ENCODE measurements around the gene SCUBE1.

Gene SCUBE1

GRCh38 chr22:43308836-43309235 is 34.3 kb downstream of the SCUBE1 start:
- Histone ChIP-seq H2AFZ (ENCODE audit: low read length) (no peak overlapping the region), H2BK12ac (ENCODE audit: low read length) (no peak overlapping the region), H3K14ac (ENCODE audit: low read length) (no peak overlapping the region), H2AK5ac (ENCODE audit: low read depth, low read length) (no peak overlapping the region), H3K36me3 (replicated peaks in 1 of 2; ENCODE audit: control insufficient read depth in 2 of 2, insufficient read depth in 2 of 2, low read length in 2 of 2) (peaks cover 0 to 9% of the 10 kb centered on the region in 2 donors), H3K23ac (ENCODE audit: low read depth, low read length, poor library complexity) (no peak overlapping the region), H2BK120ac (ENCODE audit: low read depth, low read length) (no peak overlapping the region), H2BK15ac (ENCODE audit: low read length) (no peak overlapping the region), H3K18ac (ENCODE audit: low read length) (peak overlapping the region; percentile 60), H2BK5ac (ENCODE audit: low read length) (no peak overlapping the region), H3K9me3 (replicated peaks in 1 of 2; ENCODE audit: control insufficient read depth in 2 of 2, insufficient read depth in 1 of 2, low read depth in 1 of 2, low read length in 2 of 2) (peaks cover 0 to 6% of the 10 kb centered on the region in 2 donors), H3K4me2 (ENCODE audit: insufficient read depth, low read length, poor library complexity, severe bottlenecking) (no peak overlapping the region), H3K4me1 (ENCODE audit: control insufficient read depth in 2 of 2, insufficient read depth in 1 of 2, low read depth in 1 of 2, low read length in 2 of 2) (peaks cover 0 to 24% of the 10 kb centered on the region in 2 donors), H3K4me3 (ENCODE audit: low read length in 2 of 2) (no peak overlapping the region), H3K27ac (replicated peaks; ENCODE audit: low read length) (no peak overlapping the region), H3K79me1 (ENCODE audit: low read depth, low read length) (peaks cover 13% of the 10 kb centered on the region), H4K91ac (ENCODE audit: low read depth, low read length, poor library complexity) (no peak overlapping the region), H4K8ac (ENCODE audit: low read depth, low read length) (no peak overlapping the region), H3K27me3 (ENCODE audit: control insufficient read depth in 3 of 3, insufficient read depth in 3 of 3, low read depth in 1 of 3, low read length in 3 of 3) (peaks cover 0 to 11% (median 0%) of the 10 kb centered on the region in 3 experiments), H3K4ac (ENCODE audit: low read length) (no peak overlapping the region), H3K9ac (ENCODE audit: low read depth, low read length, poor library complexity) (no peak overlapping the region)
- no CpG with 5 or more reads among the region's 10 CpGs for WGBS, 2 donors (ENCODE audit: extremely low coverage in 2 of 2, insufficient read length in 2 of 2, insufficient replicate concordance in 1 of 2)
- no peak for DNase-seq (ENCODE audit: low spot score)

DNA sequence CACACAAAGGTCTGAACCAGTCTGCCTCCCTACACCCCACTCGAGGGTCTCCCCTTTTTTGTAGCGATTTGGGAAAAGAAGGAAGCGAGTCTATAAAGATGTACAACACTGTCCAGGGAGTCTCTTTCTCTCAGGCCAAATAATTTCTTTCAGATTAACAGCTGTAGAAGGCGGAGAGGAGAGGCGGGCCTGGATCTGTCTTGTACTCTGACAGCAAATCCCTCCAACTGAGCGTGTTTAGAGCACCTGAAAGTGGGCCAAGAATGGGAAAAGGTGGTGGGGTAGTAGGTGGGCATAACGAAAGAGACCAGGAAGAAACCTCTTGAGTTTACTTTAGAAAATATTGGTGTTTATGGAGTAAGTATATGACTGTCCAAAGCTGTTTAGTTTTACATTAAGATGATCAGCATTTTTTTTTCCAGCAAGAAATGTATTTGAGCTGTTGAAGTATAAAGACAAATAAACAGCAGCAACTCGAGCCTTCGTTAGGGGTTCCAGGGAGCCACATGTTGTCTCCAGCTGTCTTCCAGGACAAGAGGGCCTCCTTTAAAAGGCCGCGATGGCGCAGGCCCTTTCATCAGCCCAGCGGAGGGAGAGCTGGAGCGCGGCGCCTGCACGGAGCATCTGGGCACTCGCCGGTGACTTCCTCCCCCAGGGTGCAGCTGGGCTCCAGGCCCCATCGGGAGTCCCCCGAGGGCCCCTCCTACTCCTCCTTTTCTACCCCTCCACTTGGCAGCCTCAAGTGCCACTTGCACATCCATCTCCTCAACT is 34.9 kb downstream of the SCUBE1 start:
- no CpG with 5 or more reads among the region's 21 CpGs for WGBS, 2 donors (ENCODE audit: extremely low coverage in 2 of 2, insufficient read length in 2 of 2, insufficient replicate concordance in 1 of 2)
- H2AFZ ChIP-seq (ENCODE audit: low read length), result no peak overlapping the region
- no peak overlapping the region for H2BK5ac ChIP-seq (ENCODE audit: low read length)
- H3K27me3 ChIP-seq (ENCODE audit: control insufficient read depth in 3 of 3, insufficient read depth in 3 of 3, low read depth in 1 of 3, low read length in 3 of 3), result peaks cover 0 to 9% (median 0%) of the 10 kb centered on the region in 3 experiments
- H3K79me1 ChIP-seq (ENCODE audit: low read depth, low read length), result peaks cover 13% of the 10 kb centered on the region
- H2AK5ac ChIP-seq (ENCODE audit: low read depth, low read length), result peak overlapping the region; percentile 53
- no peak overlapping the region for H3K9ac ChIP-seq (ENCODE audit: low read depth, low read length, poor library complexity)
- peaks cover 0 to 6% of the 10 kb centered on the region in 2 donors for H3K9me3 ChIP-seq (replicated peaks in 1 of 2; ENCODE audit: control insufficient read depth in 2 of 2, insufficient read depth in 1 of 2, low read depth in 1 of 2, low read length in 2 of 2)
- peaks cover 0 to 28% of the 10 kb centered on the region in 2 donors for H3K4me1 ChIP-seq (ENCODE audit: control insufficient read depth in 2 of 2, insufficient read depth in 1 of 2, low read depth in 1 of 2, low read length in 2 of 2)
- H3K4me2 ChIP-seq (ENCODE audit: insufficient read depth, low read length, poor library complexity, severe bottlenecking), result no peak overlapping the region
- H3K23ac ChIP-seq (ENCODE audit: low read depth, low read length, poor library complexity), result no peak overlapping the region
- no peak overlapping the region for H2BK120ac ChIP-seq (ENCODE audit: low read depth, low read length)
- no peak overlapping the region for H3K27ac ChIP-seq (replicated peaks; ENCODE audit: low read length)
- no peak overlapping the region for H2BK15ac ChIP-seq (ENCODE audit: low read length)
- no peak overlapping the region for H3K4ac ChIP-seq (ENCODE audit: low read length)
- H4K8ac ChIP-seq (ENCODE audit: low read depth, low read length), result no peak overlapping the region
- H4K91ac ChIP-seq (ENCODE audit: low read depth, low read length, poor library complexity), result no peak overlapping the region
- no peak for DNase-seq (ENCODE audit: low spot score)
- no peak overlapping the region for H2BK12ac ChIP-seq (ENCODE audit: low read length)
- H3K36me3 ChIP-seq (replicated peaks in 1 of 2; ENCODE audit: control insufficient read depth in 2 of 2, insufficient read depth in 2 of 2, low read length in 2 of 2), result peaks cover 0 to 9% of the 10 kb centered on the region in 2 donors
- no peak overlapping the region for H3K4me3 ChIP-seq (ENCODE audit: low read length in 2 of 2)
- H3K18ac ChIP-seq (ENCODE audit: low read length), result peak overlapping the region; percentile 39
- H3K14ac ChIP-seq (ENCODE audit: low read length), result no peak overlapping the region

GRCh38 chr22:43305806-43306205 is 37.4 kb downstream of the SCUBE1 start:
- Histone ChIP-seq H3K4ac (ENCODE audit: low read length) (no peak overlapping the region), H3K14ac (ENCODE audit: low read length) (no peak overlapping the region), H2AFZ (ENCODE audit: low read length) (no peak overlapping the region), H3K9ac (ENCODE audit: low read depth, low read length, poor library complexity) (no peak overlapping the region), H3K27me3 (ENCODE audit: control insufficient read depth in 3 of 3, insufficient read depth in 3 of 3, low read depth in 1 of 3, low read length in 3 of 3) (peaks cover 0 to 8% (median 0%) of the 10 kb centered on the region in 3 experiments), H3K4me2 (ENCODE audit: insufficient read depth, low read length, poor library complexity, severe bottlenecking) (no peak overlapping the region), H2BK15ac (ENCODE audit: low read length) (no peak overlapping the region), H2BK120ac (ENCODE audit: low read depth, low read length) (no peak overlapping the region), H3K9me3 (replicated peaks in 1 of 2; ENCODE audit: control insufficient read depth in 2 of 2, insufficient read depth in 1 of 2, low read depth in 1 of 2, low read length in 2 of 2) (peaks cover 0 to 6% of the 10 kb centered on the region in 2 donors), H3K27ac (replicated peaks; ENCODE audit: low read length) (no peak overlapping the region), H3K79me1 (ENCODE audit: low read depth, low read length) (peaks cover 20% of the 10 kb centered on the region), H3K36me3 (replicated peaks in 1 of 2; ENCODE audit: control insufficient read depth in 2 of 2, insufficient read depth in 2 of 2, low read length in 2 of 2) (peaks cover 0 to 7% of the 10 kb centered on the region in 2 donors), H3K23ac (ENCODE audit: low read depth, low read length, poor library complexity) (no peak overlapping the region), H3K4me1 (ENCODE audit: control insufficient read depth in 2 of 2, insufficient read depth in 1 of 2, low read depth in 1 of 2, low read length in 2 of 2) (peaks cover 0 to 42% of the 10 kb centered on the region in 2 donors), H4K8ac (ENCODE audit: low read depth, low read length) (no peak overlapping the region), H3K18ac (ENCODE audit: low read length) (no peak overlapping the region), H3K4me3 (ENCODE audit: low read length in 2 of 2) (no peak overlapping the region), H4K91ac (ENCODE audit: low read depth, low read length, poor library complexity) (no peak overlapping the region), H2BK5ac (ENCODE audit: low read length) (no peak overlapping the region), H2BK12ac (ENCODE audit: low read length) (no peak overlapping the region), H2AK5ac (ENCODE audit: low read depth, low read length) (no peak overlapping the region)
- DNase-seq (ENCODE audit: low spot score), result no peak
- no CpG with 5 or more reads among the region's 8 CpGs for WGBS, 2 donors (ENCODE audit: extremely low coverage in 2 of 2, insufficient read length in 2 of 2, insufficient replicate concordance in 1 of 2)

DNA sequence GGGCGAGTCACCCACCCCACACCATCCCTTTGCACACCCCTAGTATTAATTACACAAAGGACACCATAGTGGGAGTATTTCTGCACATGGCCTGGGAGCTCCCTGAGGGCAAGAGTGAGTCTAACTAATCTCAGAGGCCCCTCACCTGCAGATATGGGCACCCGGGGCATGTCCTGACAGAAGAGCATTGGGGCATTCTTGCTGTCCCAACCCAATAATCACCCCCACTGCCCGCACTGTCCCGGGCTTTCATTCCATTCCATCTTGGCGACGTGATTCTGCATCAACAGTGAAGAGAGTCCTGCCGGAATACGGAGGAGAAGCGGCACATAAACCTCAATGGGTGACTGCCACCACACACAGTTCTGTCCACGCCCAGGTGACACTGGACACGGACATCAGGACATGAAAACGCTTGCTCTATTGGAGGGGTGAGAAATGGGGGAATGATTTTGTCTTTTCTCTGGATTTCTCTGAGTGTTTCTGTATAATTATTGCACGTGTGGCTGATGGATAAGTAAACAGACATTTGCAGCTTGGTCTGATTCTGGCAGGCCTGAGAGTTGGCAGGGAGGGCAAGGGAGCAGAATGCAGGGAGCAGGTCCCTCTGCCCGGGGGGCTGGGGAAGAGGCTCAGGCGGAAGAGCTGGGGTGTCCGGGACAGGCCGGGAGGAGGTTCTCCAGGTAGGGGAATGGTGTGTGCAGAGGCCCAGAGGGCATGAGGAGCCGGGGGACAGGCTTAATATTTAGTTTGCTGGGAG is 38.2 kb downstream of the SCUBE1 start:
- H2AFZ ChIP-seq (ENCODE audit: low read length), result no peak overlapping the region
- no peak overlapping the region for H3K4me2 ChIP-seq (ENCODE audit: insufficient read depth, low read length, poor library complexity, severe bottlenecking)
- peak overlapping the region; percentile 74 for H3K18ac ChIP-seq (ENCODE audit: low read length)
- H3K36me3 ChIP-seq (replicated peaks in 1 of 2; ENCODE audit: control insufficient read depth in 2 of 2, insufficient read depth in 2 of 2, low read length in 2 of 2), result peaks cover 0 to 8% of the 10 kb centered on the region in 2 donors
- peak overlapping the region; percentile 9 for H3K9ac ChIP-seq (ENCODE audit: low read depth, low read length, poor library complexity)
- no peak overlapping the region for H3K27ac ChIP-seq (replicated peaks; ENCODE audit: low read length)
- H3K23ac ChIP-seq (ENCODE audit: low read depth, low read length, poor library complexity), result no peak overlapping the region
- H3K27me3 ChIP-seq (ENCODE audit: control insufficient read depth in 3 of 3, insufficient read depth in 3 of 3, low read depth in 1 of 3, low read length in 3 of 3), result peaks cover 0 to 8% (median 0%) of the 10 kb centered on the region in 3 experiments
- H2BK5ac ChIP-seq (ENCODE audit: low read length), result no peak overlapping the region
- no peak overlapping the region for H2BK15ac ChIP-seq (ENCODE audit: low read length)
- peak overlapping the region; percentile 38 for H2AK5ac ChIP-seq (ENCODE audit: low read depth, low read length)
- no peak for DNase-seq (ENCODE audit: low spot score)
- no peak overlapping the region for H3K4ac ChIP-seq (ENCODE audit: low read length)
- no peak overlapping the region for H4K8ac ChIP-seq (ENCODE audit: low read depth, low read length)
- no peak overlapping the region for H4K91ac ChIP-seq (ENCODE audit: low read depth, low read length, poor library complexity)
- H3K9me3 ChIP-seq (replicated peaks in 1 of 2; ENCODE audit: control insufficient read depth in 2 of 2, insufficient read depth in 1 of 2, low read depth in 1 of 2, low read length in 2 of 2), result peaks cover 0 to 6% of the 10 kb centered on the region in 2 donors
- H2BK120ac ChIP-seq (ENCODE audit: low read depth, low read length), result no peak overlapping the region
- no CpG with 5 or more reads among the region's 18 CpGs for WGBS, 2 donors (ENCODE audit: extremely low coverage in 2 of 2, insufficient read length in 2 of 2, insufficient replicate concordance in 1 of 2)
- H3K79me1 ChIP-seq (ENCODE audit: low read depth, low read length), result peaks cover 20% of the 10 kb centered on the region
- H2BK12ac ChIP-seq (ENCODE audit: low read length), result no peak overlapping the region
- no peak overlapping the region for H3K14ac ChIP-seq (ENCODE audit: low read length)
- no peak overlapping the region for H3K4me3 ChIP-seq (ENCODE audit: low read length in 2 of 2)
- peaks cover 0 to 39% of the 10 kb centered on the region in 2 donors for H3K4me1 ChIP-seq (ENCODE audit: control insufficient read depth in 2 of 2, insufficient read depth in 1 of 2, low read depth in 1 of 2, low read length in 2 of 2)

Data from neuronal stem cell (in vitro differentiated cells).